GF-D8 (cell line): Measurements from ENCODE around the gene NKPD1.

Experiments used
- DNase-seq: peaks from one replicate; lab custom pipeline; 2025; lab: John Stamatoyannopoulos, UW

The NKPD1 gene

GRCh38 chr19:45117167-45117594 lies 43.6 kb downstream of the NKPD1 start:
- peak; percentile 85 for DNase-seq

GRCh38 chr19:45115809-45116615 lies 44.8 kb downstream of the NKPD1 start:
- peak; percentile 65 for DNase-seq

GRCh38 chr19:45114116-45114515 lies 46.7 kb downstream of the NKPD1 start:
- no peak for DNase-seq

GRCh38 chr19:45113628-45114027 lies 47.2 kb downstream of the NKPD1 start:
- no peak for DNase-seq

- DNase-seq: no peak
These were observed 48.5 kb downstream of the NKPD1 start for GRCh38 chr19:45112111-45112827.
